Ovary (tissue), 3 donors: ENCODE results near the gene NCAPG.

ENCODE experiments used
- POLR2A ChIP-seq: fragments of 450-650 bp; IDR thresholded peaks from one replicate; pipeline ENCODE4 v1.6.1; 2017; ENCODE audit warnings: antibody characterized with exemption, mild to moderate bottlenecking, moderate library complexity
- TF ChIP-seq, protein P1 (sequence below), 3 donors: fragments of 450-650 bp in 2 of 3; fragments of 200-600 bp in 1 of 3; IDR thresholded peaks; one replicate each; pipeline versions ENCODE4 v1.5.1 to v1.8.0; 2016 to 2022; ENCODE audit warnings: antibody characterized with exemption in 3 of 3, mild to moderate bottlenecking in 1 of 3
- donor health status: DM: no; HTN: no; CAD: no.

DNA sequence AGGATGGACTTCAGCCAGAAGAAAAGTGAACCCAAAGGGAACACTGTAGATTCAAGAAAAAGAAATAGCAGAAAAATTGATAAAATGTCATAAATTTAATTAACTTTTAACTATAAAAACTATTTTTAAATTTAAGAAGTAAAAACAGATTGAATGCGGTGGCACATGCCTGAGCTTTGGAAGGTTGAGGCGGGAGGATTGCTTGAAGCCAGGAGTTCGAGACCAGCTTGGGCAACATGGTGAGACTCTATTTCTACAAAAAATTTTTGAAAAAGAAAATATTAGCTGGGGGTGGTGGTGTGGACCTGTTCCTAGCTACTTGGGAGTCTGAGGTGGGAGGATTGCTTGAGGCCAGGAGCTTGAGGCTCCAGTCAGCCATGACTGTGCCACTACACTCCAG is 32.3 kb upstream of the NCAPG start:
- TF ChIP-seq, protein P1, sequence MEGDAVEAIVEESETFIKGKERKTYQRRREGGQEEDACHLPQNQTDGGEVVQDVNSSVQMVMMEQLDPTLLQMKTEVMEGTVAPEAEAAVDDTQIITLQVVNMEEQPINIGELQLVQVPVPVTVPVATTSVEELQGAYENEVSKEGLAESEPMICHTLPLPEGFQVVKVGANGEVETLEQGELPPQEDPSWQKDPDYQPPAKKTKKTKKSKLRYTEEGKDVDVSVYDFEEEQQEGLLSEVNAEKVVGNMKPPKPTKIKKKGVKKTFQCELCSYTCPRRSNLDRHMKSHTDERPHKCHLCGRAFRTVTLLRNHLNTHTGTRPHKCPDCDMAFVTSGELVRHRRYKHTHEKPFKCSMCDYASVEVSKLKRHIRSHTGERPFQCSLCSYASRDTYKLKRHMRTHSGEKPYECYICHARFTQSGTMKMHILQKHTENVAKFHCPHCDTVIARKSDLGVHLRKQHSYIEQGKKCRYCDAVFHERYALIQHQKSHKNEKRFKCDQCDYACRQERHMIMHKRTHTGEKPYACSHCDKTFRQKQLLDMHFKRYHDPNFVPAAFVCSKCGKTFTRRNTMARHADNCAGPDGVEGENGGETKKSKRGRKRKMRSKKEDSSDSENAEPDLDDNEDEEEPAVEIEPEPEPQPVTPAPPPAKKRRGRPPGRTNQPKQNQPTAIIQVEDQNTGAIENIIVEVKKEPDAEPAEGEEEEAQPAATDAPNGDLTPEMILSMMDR (IDR thresholded peaks at IDR 0.05) = no peak
- no peak for TF ChIP-seq POLR2A
